Activated effector memory CD4-positive, alpha-beta T cell treated with Interleukin-2 at 50 U/mL for 16 hours (primary cell): ENCODE data around the gene GOLGA3.
"Not testable (repeated sequence)": the region's sequence is repeated elsewhere in the genome, so short reads cannot be mapped to it uniquely, and the experiment has no call there.

ENCODE experiments used
- DNase-seq: peaks from one replicate; pipeline ENCODE4 v3.0.0-alpha.2; 2020

GOLGA3 gene

GRCh38 chr12:132775502-132776229 lies 53.0 kb downstream of the GOLGA3 start:
- DNase-seq: no peak

- DNase-seq: no peak
These were observed 53.9 kb downstream of the GOLGA3 start for GRCh38 chr12:132774646-132775275.

- no peak for DNase-seq
These were observed 54.5 kb downstream of the GOLGA3 start for GRCh38 chr12:132774159-132774558.

- DNase-seq: no peak
These were observed 55.4 kb downstream of the GOLGA3 start for GRCh38 chr12:132773077-132773955.

GRCh38 chr12:132772606-132773005 lies 56.1 kb downstream of the GOLGA3 start:
- no peak for DNase-seq

- peak; percentile 37 for DNase-seq
These were observed 57.4 kb downstream of the GOLGA3 start for GRCh38 chr12:132771126-132771838.

GRCh38 chr12:132766380-132767085 lies 62.1 kb downstream of the GOLGA3 start:
- DNase-seq: no peak

- DNase-seq: no peak
These were observed 63.3 kb downstream of the GOLGA3 start for GRCh38 chr12:132765361-132765760.

GRCh38 chr12:132764231-132764630 lies 64.4 kb downstream of the GOLGA3 start:
- no peak for DNase-seq

- peak; percentile 82 for DNase-seq
These were observed 66.6 kb downstream of the GOLGA3 start for GRCh38 chr12:132761921-132762583.

GRCh38 chr12:132761032-132761920 lies 67.4 kb downstream of the GOLGA3 start, which contains the start of gene ANKLE2:
Gene ANKLE2, minus strand, starts transcription at chr12:132761832. Its CDS starts 34 bp downstream, at chr12:132761798.
- peak; percentile 54 for DNase-seq

- no peak for DNase-seq
These were observed 69.3 kb downstream of the GOLGA3 start for GRCh38 chr12:132759359-132759758.

GRCh38 chr12:132758825-132759224 lies 69.8 kb downstream of the GOLGA3 start:
- not testable (repeated sequence) for DNase-seq

GRCh38 chr12:132754160-132754932 lies 74.3 kb downstream of the GOLGA3 start:
- no peak for DNase-seq

GRCh38 chr12:132753670-132754069 lies 75.0 kb downstream of the GOLGA3 start:
- DNase-seq: not testable (repeated sequence)

GRCh38 chr12:132748319-132748718 lies 80.3 kb downstream of the GOLGA3 start:
- DNase-seq: no peak

- DNase-seq: no peak
These were observed 80.8 kb downstream of the GOLGA3 start for GRCh38 chr12:132747896-132748295.

GRCh38 chr12:132747395-132747794 lies 81.3 kb downstream of the GOLGA3 start:
- DNase-seq: no peak

- DNase-seq: no peak
These were observed 82.1 kb downstream of the GOLGA3 start for GRCh38 chr12:132746613-132747012.

GRCh38 chr12:132743831-132744230 lies 84.8 kb downstream of the GOLGA3 start:
- DNase-seq: no peak
